C4-2B (cell line): ENCODE data around the gene MVB12B.

Experiments
- CTCF ChIP-seq: fragments of 450-650 bp; conservative IDR thresholded peaks from 2 replicates; pipeline ENCODE4 v1.5.1; 2017; ENCODE audit warnings: mild to moderate bottlenecking
- ZFX ChIP-seq: fragments of 450-650 bp; IDR thresholded peaks from 2 replicates; pipeline ENCODE4 v1.6.1; 2017

GRCh38 chr9:126520453-126520852 lies 193.8 kb downstream of the MVB12B start:
- TF ChIP-seq CTCF (no peak), ZFX (no peak)
